Measurements from ENCODE around the gene TXNDC16. TPM values are rescaled to one million over a fixed set of nuclear protein-coding genes. Genes with fewer than 3 reads are reported as not detected.
A peak's percentile ranks its signal among the peaks of the same experiment; 100 is the strongest.

TXNDC16 gene
- total RNA-seq, 2 experiments from 2014 or later: 4.0 to 5.2 TPM

DNA sequence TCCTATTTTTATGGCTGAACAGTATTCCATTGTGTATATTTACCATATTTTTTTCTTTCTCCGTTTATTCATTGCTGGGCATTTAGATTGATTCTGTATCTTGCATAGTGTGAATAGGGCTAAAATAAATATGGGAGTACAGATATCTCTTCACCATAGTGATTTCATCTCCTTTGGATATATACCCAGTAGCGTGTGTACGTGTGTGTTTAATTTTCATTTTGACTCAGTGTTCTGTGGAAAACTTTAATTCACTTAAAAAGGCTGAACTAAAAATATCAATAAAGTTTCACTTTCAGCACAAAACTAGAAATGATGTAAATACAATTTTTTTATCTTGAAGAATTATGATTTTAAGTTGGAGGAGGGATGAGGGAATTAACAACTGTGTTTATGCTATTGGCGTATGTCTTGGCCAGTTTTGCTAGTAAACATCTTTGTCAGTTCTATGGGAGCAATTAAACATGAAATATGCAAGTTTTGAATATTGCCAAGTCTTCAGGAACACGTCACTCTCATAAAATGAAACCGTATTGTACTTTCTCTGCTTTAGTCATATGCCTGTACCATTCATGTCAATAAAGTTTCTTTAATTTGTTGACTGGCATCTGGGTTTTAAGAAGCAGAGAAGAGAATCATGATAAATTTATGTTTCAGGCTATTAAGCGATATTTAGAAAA, 138.4 kb downstream of the TXNDC16 start:
- Mint-ChIP-seq H3K27me3 (peaks cover 3% of the 10 kb centered on the region), H3K9me3 (ENCODE audit: low read depth) (no peaks in the 10 kb centered on the region), H3K36me3 (ENCODE audit: low read depth) (no peaks in the 10 kb centered on the region), H3K4me3 (peak overlapping the region; percentile 47), H3K27ac (peak overlapping the region; percentile 92), H3K4me1 (peaks cover 32% of the 10 kb centered on the region)
- POLR2A ChIA-PET: interaction anchor here (1.2 kb wide), 1 partner anchor 11 kb away, joined by 5 read pairs; no protein-coding TSS in a partner anchor
- no peak for DNase-seq
- intact Hi-C loops (cut with DNase I, micrococcal nuclease): loop anchor here (1.0 to 10.0 kb wide), 7 partner anchors 11 to 759 kb away; partner anchors contain the start of gene FRMD6 (in 1 of the 2)
- CTCF ChIA-PET: interaction anchor here (1.1 to 1.8 kb wide), 3 partner anchors 10 to 61 kb away, joined by 5 to 12 read pairs (median 5); no protein-coding TSS in a partner anchor
- peak; percentile 93 for ATAC-seq

DNA sequence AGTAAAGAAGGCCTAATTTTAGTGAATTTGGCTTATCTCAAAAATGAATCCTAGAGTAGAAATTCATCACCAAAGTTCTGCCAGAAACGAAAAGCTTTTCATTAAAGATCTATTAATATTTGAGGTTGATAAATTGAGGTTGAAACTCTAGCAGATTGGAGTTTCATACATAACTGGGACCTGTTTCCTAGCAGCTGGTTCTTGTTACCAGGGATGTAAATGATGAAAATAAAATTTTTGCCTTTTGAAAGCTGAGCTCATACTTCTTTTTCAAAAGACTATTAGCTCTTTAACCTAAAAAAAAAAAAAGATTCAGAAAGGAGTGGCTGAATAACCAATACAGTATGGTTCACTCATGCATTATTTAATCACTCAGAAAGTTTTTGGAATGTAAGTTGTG, 139.9 kb downstream of the TXNDC16 start:
- ChIA-PET POLR2A (interaction anchor here (1.2 kb wide), 1 partner anchor 9 kb away, joined by 5 read pairs; no protein-coding TSS in a partner anchor), CTCF (interaction anchor here (1.2 to 1.8 kb wide), 3 partner anchors 9 to 59 kb away, joined by 3 to 12 read pairs (median 5); no protein-coding TSS in a partner anchor)
- Mint-ChIP-seq H3K4me1 (peaks cover 26% of the 10 kb centered on the region), H3K9me3 (ENCODE audit: low read depth) (no peaks in the 10 kb centered on the region), H3K36me3 (ENCODE audit: low read depth) (no peaks in the 10 kb centered on the region), H3K4me3 (no peak overlapping the region), H3K27ac (no peak overlapping the region), H3K27me3 (peaks cover 3% of the 10 kb centered on the region)
- ATAC-seq (no peak), DNase-seq (no peak)
- intact Hi-C loops (cut with DNase I, micrococcal nuclease): loop anchor here in 1 of 2 experiments (5.0 to 10.0 kb wide), 3 partner anchors 45 to 758 kb away; partner anchors contain the start of gene FRMD6

GRCh38 chr14:52405314-52405713, 147.0 kb downstream of the TXNDC16 start:
- ATAC-seq: no peak
- peaks cover 23% of the 10 kb centered on the region for H3K27me3 Mint-ChIP-seq
- no peaks in the 10 kb centered on the region for H3K9me3 Mint-ChIP-seq (ENCODE audit: low read depth)
- peaks cover 42% of the 10 kb centered on the region for H3K4me1 Mint-ChIP-seq
- DNase-seq: no peak
- CTCF ChIA-PET: interaction anchor here (0.8 to 3.3 kb wide), 2 partner anchors 7 to 22 kb away, joined by 3 to 12 read pairs; no protein-coding TSS in a partner anchor
- no peak overlapping the region for H3K27ac Mint-ChIP-seq
- H3K4me3 Mint-ChIP-seq: no peak overlapping the region
- intact Hi-C loops (cut with DNase I, micrococcal nuclease): no loop called here
- POLR2A ChIA-PET: no interaction called here
- no peaks in the 10 kb centered on the region for H3K36me3 Mint-ChIP-seq (ENCODE audit: low read depth)

DNA sequence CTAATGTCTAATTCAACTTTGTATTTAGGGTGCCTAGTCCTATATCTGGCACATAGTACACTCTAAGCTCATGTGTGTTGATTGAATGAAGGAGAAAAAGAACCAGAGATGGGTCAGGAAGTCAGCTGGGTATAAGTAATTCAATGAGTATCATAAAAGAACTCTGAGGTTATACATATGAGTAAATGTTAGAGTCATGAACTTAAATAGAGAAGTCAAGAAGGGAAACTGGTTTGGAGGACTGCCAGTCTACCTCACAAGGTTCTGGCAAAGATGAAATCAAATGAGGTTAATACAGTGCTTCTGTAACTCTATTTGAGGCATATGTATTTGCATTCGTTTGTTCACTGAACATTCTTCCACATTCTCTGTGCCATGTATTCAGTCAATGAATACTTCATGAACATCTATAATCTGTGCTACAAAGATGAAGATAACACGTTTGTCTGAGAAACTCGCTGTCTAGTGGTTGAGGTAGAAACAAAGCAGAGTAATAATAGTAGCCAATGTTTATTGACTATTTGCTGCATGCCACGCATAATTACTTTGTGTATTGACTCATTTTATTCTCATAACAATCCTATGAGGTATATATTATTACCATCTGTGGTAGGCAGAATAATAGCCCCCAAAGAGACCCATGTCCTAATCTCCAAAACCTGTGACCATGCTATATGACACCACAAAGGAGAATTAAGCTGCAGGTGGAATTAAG, 149.3 kb downstream of the TXNDC16 start:
- Mint-ChIP-seq H3K27ac (peak overlapping the region; percentile 3), H3K36me3 (ENCODE audit: low read depth) (no peaks in the 10 kb centered on the region), H3K9me3 (ENCODE audit: low read depth) (no peaks in the 10 kb centered on the region), H3K27me3 (peaks cover 22% of the 10 kb centered on the region), H3K4me1 (peaks cover 47% of the 10 kb centered on the region), H3K4me3 (no peak overlapping the region)
- CTCF ChIA-PET: interaction anchor here (0.9 to 3.3 kb wide), 6 partner anchors 10 to 627 kb away, joined by 3 to 12 read pairs (median 5); no protein-coding TSS in a partner anchor
- POLR2A ChIA-PET: interaction anchor here (1.8 kb wide), 1 partner anchor 10 kb away, joined by 5 read pairs; no protein-coding TSS in a partner anchor
- DNase-seq: peak; percentile 64
- peak; percentile 94 for ATAC-seq
- intact Hi-C loops (cut with DNase I, micrococcal nuclease): loop anchor here (1.0 to 5.0 kb wide), 5 partner anchors 10 to 91 kb away; partner anchors contain the start of gene PTGER2 (in 1 of the 2)

GRCh38 chr14:52400846-52401245, 151.5 kb downstream of the TXNDC16 start:
- ATAC-seq: no peak
- ChIA-PET CTCF (interaction anchor here (0.8 to 1.6 kb wide), 4 partner anchors 12 to 101 kb away, joined by 3 to 5 read pairs (median 4); no protein-coding TSS in a partner anchor), POLR2A (no interaction called here)
- H3K27ac Mint-ChIP-seq: no peak overlapping the region
- DNase-seq: no peak
- no peak overlapping the region for H3K4me3 Mint-ChIP-seq
- peaks cover 24% of the 10 kb centered on the region for H3K27me3 Mint-ChIP-seq
- H3K4me1 Mint-ChIP-seq: peaks cover 44% of the 10 kb centered on the region
- H3K9me3 Mint-ChIP-seq (ENCODE audit: low read depth): no peaks in the 10 kb centered on the region
- intact Hi-C loops (cut with DNase I, micrococcal nuclease): loop anchor here in 1 of 2 experiments (5.0 kb wide), 1 partner anchor 89 kb away; the partner anchor contains the start of gene PTGER2
- no peaks in the 10 kb centered on the region for H3K36me3 Mint-ChIP-seq (ENCODE audit: low read depth)

- Mint-ChIP-seq H3K27ac (no peak overlapping the region), H3K4me3 (no peak overlapping the region), H3K36me3 (ENCODE audit: low read depth) (no peaks in the 10 kb centered on the region), H3K4me1 (peaks cover 43% of the 10 kb centered on the region), H3K9me3 (ENCODE audit: low read depth) (peaks cover under 1% of the 10 kb centered on the region), H3K27me3 (peaks cover 20% of the 10 kb centered on the region)
- intact Hi-C loops (cut with DNase I, micrococcal nuclease): loop anchor here in 1 of 2 experiments (5.0 kb wide), 1 partner anchor 88 kb away; the partner anchor contains the start of gene PTGER2
- ChIA-PET POLR2A (no interaction called here), CTCF (interaction anchor here (0.9 to 1.6 kb wide), 4 partner anchors 14 to 43 kb away, joined by 3 to 5 read pairs (median 4); no protein-coding TSS in a partner anchor)
- ATAC-seq: no peak
- no peak for DNase-seq
Observed at GRCh38 chr14:52399921-52400595, 152.2 kb downstream of the TXNDC16 start.

DNA sequence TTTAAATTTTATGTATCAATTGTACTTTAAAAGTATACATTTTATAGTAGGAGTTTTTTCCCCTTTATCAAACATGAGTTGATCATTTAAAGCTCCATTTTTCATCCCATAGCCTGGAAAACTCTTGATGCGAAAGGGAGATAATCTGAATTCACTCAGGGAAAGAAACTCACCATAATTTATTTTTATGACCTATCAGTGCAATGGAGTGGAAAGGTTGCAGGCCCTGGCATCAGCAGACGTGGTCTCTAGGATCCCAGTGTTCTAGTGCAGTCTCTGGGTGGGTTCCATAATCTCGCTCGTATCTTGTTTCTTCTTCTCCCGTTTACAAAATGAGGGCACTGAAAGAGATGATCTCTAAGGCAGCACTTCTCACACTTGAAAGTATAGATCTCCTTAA, 153.2 kb downstream of the TXNDC16 start:
- ChIA-PET POLR2A (no interaction called here), CTCF (interaction anchor here (1.2 kb wide), 1 partner anchor 71 kb away, joined by 3 read pairs; no protein-coding TSS in a partner anchor)
- H3K36me3 Mint-ChIP-seq (ENCODE audit: low read depth): no peaks in the 10 kb centered on the region
- DNase-seq (no peak), ATAC-seq (no peak)
- H3K4me3 Mint-ChIP-seq: no peak overlapping the region
- H3K27me3 Mint-ChIP-seq: peaks cover 17% of the 10 kb centered on the region
- H3K9me3 Mint-ChIP-seq (ENCODE audit: low read depth): peaks cover 2% of the 10 kb centered on the region
- intact Hi-C loops (cut with DNase I, micrococcal nuclease): no loop called here
- H3K27ac Mint-ChIP-seq: no peak overlapping the region
- H3K4me1 Mint-ChIP-seq: peaks cover 40% of the 10 kb centered on the region

- DNase-seq (no peak), ATAC-seq (no peak)
- Mint-ChIP-seq H3K4me3 (no peak overlapping the region), H3K9me3 (ENCODE audit: low read depth) (peaks cover 2% of the 10 kb centered on the region), H3K36me3 (ENCODE audit: low read depth) (no peaks in the 10 kb centered on the region), H3K27me3 (peaks cover 13% of the 10 kb centered on the region), H3K4me1 (peaks cover 31% of the 10 kb centered on the region), H3K27ac (no peak overlapping the region)
- CTCF ChIA-PET: interaction anchor here (1.2 kb wide), 1 partner anchor 72 kb away, joined by 3 read pairs; no protein-coding TSS in a partner anchor
- intact Hi-C loops (cut with DNase I, micrococcal nuclease): no loop called here
- POLR2A ChIA-PET: no interaction called here
Observed at GRCh38 chr14:52397844-52398243, 154.5 kb downstream of the TXNDC16 start.

DNA sequence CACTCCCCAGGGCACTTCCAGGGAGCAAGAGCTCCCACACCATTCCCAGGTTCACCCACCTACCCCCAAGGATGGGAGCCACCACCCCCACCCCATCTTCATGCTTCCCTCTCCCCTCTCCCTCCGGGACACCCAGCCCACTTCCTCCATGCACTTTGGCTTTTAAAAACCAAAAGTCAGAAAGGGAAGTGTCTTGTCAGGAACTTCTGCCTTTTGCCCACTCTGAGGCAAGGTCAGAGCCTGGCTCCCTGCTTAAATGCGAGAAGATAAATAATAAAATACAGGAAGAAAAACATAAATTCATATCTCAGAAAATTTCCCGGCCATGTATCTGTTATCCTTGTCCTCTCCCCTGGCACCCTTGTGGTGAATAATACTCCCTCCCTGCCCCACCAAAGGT, 156.6 kb downstream of the TXNDC16 start:
- Mint-ChIP-seq H3K27ac (no peak overlapping the region), H3K4me3 (no peak overlapping the region), H3K4me1 (peaks cover 9% of the 10 kb centered on the region), H3K36me3 (ENCODE audit: low read depth) (no peaks in the 10 kb centered on the region), H3K9me3 (ENCODE audit: low read depth) (peaks cover 2% of the 10 kb centered on the region), H3K27me3 (peaks cover 13% of the 10 kb centered on the region)
- POLR2A ChIA-PET: no interaction called here
- ATAC-seq (no peak), DNase-seq (no peak)
- CTCF ChIA-PET: no interaction called here
- intact Hi-C loops (cut with DNase I, micrococcal nuclease): no loop called here

- Mint-ChIP-seq H3K9me3 (ENCODE audit: low read depth) (peaks cover 2% of the 10 kb centered on the region), H3K4me3 (no peak overlapping the region), H3K4me1 (no peaks in the 10 kb centered on the region), H3K27ac (no peak overlapping the region), H3K36me3 (ENCODE audit: low read depth) (no peaks in the 10 kb centered on the region), H3K27me3 (peaks cover 13% of the 10 kb centered on the region)
- intact Hi-C loops (cut with DNase I, micrococcal nuclease): no loop called here
- POLR2A ChIA-PET: no interaction called here
- ATAC-seq (no peak), DNase-seq (no peak)
- CTCF ChIA-PET: interaction anchor here (0.6 kb wide), 1 partner anchor 27 kb away, joined by 3 read pairs; no protein-coding TSS in a partner anchor
Observed at GRCh38 chr14:52391881-52392615, 160.3 kb downstream of the TXNDC16 start.

Measured in activated CD4-positive, alpha-beta T cell treated with anti-CD3 and anti-CD28 coated beads for 36 hours (primary cell).